IMR-90 (cell line): ENCODE measurements around the gene C6orf141. TPM values are rescaled to one million over a fixed set of nuclear protein-coding genes. Genes with fewer than 3 reads are reported as not detected.
A peak's percentile ranks its signal among the peaks of the same experiment; 100 is the strongest.

ENCODE experiments used
- ATAC-seq: fragments of 200-7000 bp; cut with Tn5 transposase; 2 replicates; pipeline ENCODE4 v1.9.1; 2020; ENCODE audit warnings: low read depth, mild to moderate bottlenecking, moderate library complexity
- Bru-seq: library from RNA; stranded (reverse); fragments of 400-500 nt; gene quantifications from one replicate; lab custom pipeline; 2021; lab: Mats Ljungman, UMichigan
- BruChase-seq, 2 experiments: library from RNA; stranded (reverse); fragments of 400-500 nt; gene quantifications; one replicate each; lab custom pipeline; 2021; lab: Mats Ljungman, UMichigan
- BruUV-seq: library from RNA; stranded (reverse); fragments of 400-500 nt; replicated peaks from 2 replicates; lab custom pipeline; 2021; lab: Mats Ljungman, UMichigan
- CTCF ChIA-PET: fragments of 300-600 bp; formaldehyde crosslinking; extraction: SDS; loops from one replicate; lab custom pipeline; 2021; ENCODE audit warnings: antibody characterized with exemption; lab: Yijun Ruan, JAX
- POLR2A ChIA-PET: fragments of 300-600 bp; sonication (Branson Sonifier 250); formaldehyde crosslinking; loops from one replicate; lab custom pipeline; 2022; ENCODE audit warnings: antibody characterized with exemption; ENCODE audit not compliant: unreplicated experiment; lab: Charles Lee
- DNase-seq: peaks from one replicate; pipeline ENCODE4 v3.0.0; 2013
- H2AFZ ChIP-seq: replicated peaks from 2 replicates; pipeline ENCODE3; 2013; ENCODE audit warnings: low read length, mild to moderate bottlenecking; ENCODE audit not compliant: poor library complexity
- H2AK5ac ChIP-seq: 2 replicates; pipeline ENCODE4 v1.6.1; 2013; ENCODE audit warnings: low read depth, low read length, inconsistent platforms
- H2AK9ac ChIP-seq: replicated peaks from 2 replicates; pipeline ENCODE3; 2013; ENCODE audit warnings: mild to moderate bottlenecking, low read depth, low read length, moderate library complexity; ENCODE audit not compliant: poor library complexity
- H2BK120ac ChIP-seq: 2 replicates; pipeline ENCODE4 v1.6.1; 2013; ENCODE audit warnings: low read depth, low read length, inconsistent platforms
- H2BK15ac ChIP-seq: 3 replicates; pipeline ENCODE4 v1.6.1; 2013; ENCODE audit warnings: low read depth, low read length, inconsistent platforms
- H2BK20ac ChIP-seq: 2 replicates; pipeline ENCODE4 v1.6.1; 2013; ENCODE audit warnings: low read depth, mild to moderate bottlenecking, inconsistent platforms, low read length, moderate library complexity
- H2BK5ac ChIP-seq: 2 replicates; pipeline ENCODE4 v1.6.1; 2013; ENCODE audit warnings: mild to moderate bottlenecking, low read depth, low read length, inconsistent platforms; ENCODE audit not compliant: poor library complexity, severe bottlenecking
- H3K14ac ChIP-seq: replicated peaks from 2 replicates; pipeline ENCODE4 v1.6.1; 2013; ENCODE audit warnings: low read depth, low read length, inconsistent platforms
- H3K18ac ChIP-seq: 2 replicates; pipeline ENCODE4 v1.6.1; 2013; ENCODE audit warnings: low read depth, low read length, control low read depth
- H3K23ac ChIP-seq: 2 replicates; pipeline ENCODE4 v1.6.1; 2013; ENCODE audit warnings: low read depth, low read length, inconsistent platforms
- H3K27ac ChIP-seq: 2 replicates; pipeline ENCODE4 v1.5.1; 2013; ENCODE audit warnings: mild to moderate bottlenecking, control low read depth, low read length; ENCODE audit not compliant: insufficient read depth
- H3K27me3 ChIP-seq: 2 replicates; pipeline ENCODE4 v1.6.1; 2013; ENCODE audit warnings: low read length; ENCODE audit not compliant: control insufficient read depth, insufficient read depth
- H3K36me3 ChIP-seq: 2 replicates; pipeline ENCODE4 v1.6.1; 2013; ENCODE audit warnings: low read length, mixed read lengths; ENCODE audit not compliant: control insufficient read depth, insufficient read depth
- H3K4ac ChIP-seq: 2 replicates; pipeline ENCODE4 v1.6.1; 2013; ENCODE audit warnings: low read depth, low read length, inconsistent platforms
- H3K4me1 ChIP-seq: 2 replicates; pipeline ENCODE4 v1.6.1; 2013; ENCODE audit warnings: low read length, mixed read lengths; ENCODE audit not compliant: control insufficient read depth, insufficient read depth
- H3K4me2 ChIP-seq: 2 replicates; pipeline ENCODE4 v1.6.1; 2013; ENCODE audit warnings: low read depth, mild to moderate bottlenecking, control low read depth, low read length, moderate library complexity
- H3K4me3 ChIP-seq: 2 replicates; pipeline ENCODE4 v1.5.1; 2013; ENCODE audit warnings: low read depth, mild to moderate bottlenecking, control low read depth, low read length, moderate library complexity; ENCODE audit not compliant: insufficient read depth
- H3K56ac ChIP-seq: 2 replicates; pipeline ENCODE4 v1.6.1; 2013; ENCODE audit warnings: low read length, inconsistent platforms; ENCODE audit not compliant: insufficient read depth; ENCODE audit errors: extremely low read depth
- H3K79me1 ChIP-seq, 2 experiments: 2 replicates each; pipeline ENCODE4 v1.6.1; 2013; ENCODE audit warnings: low read length in 2 of 2, inconsistent platforms in 1 of 2, low read depth in 1 of 2
- H3K9ac ChIP-seq: 2 replicates; pipeline ENCODE4 v1.6.1; 2013; ENCODE audit warnings: low read depth, low read length, control low read depth
- H3K9me1 ChIP-seq: 2 replicates; pipeline ENCODE4 v1.6.1; 2013; ENCODE audit warnings: low read length, inconsistent platforms; ENCODE audit not compliant: insufficient read depth
- H3K9me3 ChIP-seq: 2 replicates; pipeline ENCODE4 v1.6.1; 2013; ENCODE audit warnings: low read length; ENCODE audit not compliant: control insufficient read depth, insufficient read depth
- H4K20me1 ChIP-seq: 2 replicates; pipeline ENCODE4 v1.6.1; 2013; ENCODE audit warnings: low read length, inconsistent platforms; ENCODE audit not compliant: insufficient read depth
- H4K5ac ChIP-seq: 2 replicates; pipeline ENCODE4 v1.6.1; 2013; ENCODE audit warnings: mild to moderate bottlenecking, low read depth, low read length, control low read depth
- H4K8ac ChIP-seq, 2 experiments: 2 replicates each; pipeline ENCODE4 v1.6.1; 2013; ENCODE audit warnings: low read depth in 2 of 2, low read length in 2 of 2, control low read depth in 1 of 2, inconsistent platforms in 1 of 2
- H4K91ac ChIP-seq: 2 replicates; pipeline ENCODE4 v1.6.1; 2013; ENCODE audit warnings: low read depth, low read length, inconsistent platforms; ENCODE audit not compliant: insufficient read depth
- CEBPB ChIP-seq: IDR thresholded peaks from 2 replicates; pipeline ENCODE4 v1.6.1; 2012; ENCODE audit warnings: low read depth, low read length, improper control_type of control experiment
- MAZ ChIP-seq: IDR thresholded peaks from 2 replicates; pipeline ENCODE4 v1.6.1; 2012; ENCODE audit warnings: low read depth, mild to moderate bottlenecking, low read length, improper control_type of control experiment, moderate library complexity, borderline replicate concordance
- POLR2A ChIP-seq: IDR thresholded peaks from 2 replicates; pipeline ENCODE4 v1.6.1; 2012; ENCODE audit warnings: mild to moderate bottlenecking, low read depth, low read length
- USF2 ChIP-seq: fragments of 150-350 bp; IDR thresholded peaks from 2 replicates; pipeline ENCODE4 v1.6.1; 2017; ENCODE audit warnings: mild to moderate bottlenecking, antibody characterized with exemption, low read length, low read depth
- WGBS, 2 experiments: methylation state at CpG; one replicate each; pipeline versions ENCODE4 v1.1.5 to v1.1.7; 2013; ENCODE audit warnings: missing lambda C conversion rate in 2 of 2; ENCODE audit not compliant: insufficient read length in 1 of 2; ENCODE audit errors: extremely low coverage in 2 of 2; 5-methylcytosine and 5-hydroxymethylcytosine counted together
- dilution Hi-C: fragments of 300-500 bp; cut with HindIII; formaldehyde crosslinking; loops from one replicate; pipeline ENCODE4 v1.14.3; 2018; ENCODE audit warnings: low sequenced_read_pairs; ENCODE audit not compliant: unreplicated experiment
- in situ Hi-C: fragments of 300-500 bp; cut with MboI; formaldehyde crosslinking; loops from 3 replicates; pipeline ENCODE4 v1.14.3; 2019; ENCODE audit warnings: low sequenced_read_pairs, inconsistent platforms, mixed read lengths
- intact Hi-C: fragments of 100-400 bp; cut with micrococcal nuclease; formaldehyde crosslinking; loops from 2 replicates; pipeline ENCODE4 v1.10.0; 2022
- long read RNA-seq: library from polyadenylated mRNA; unstranded; transcript quantifications from one replicate; pipeline ENCODE4 v2.0.0, GENCODE V29; 2021; ENCODE audit not compliant: unreplicated experiment
- polyA plus RNA-seq, 3 experiments: library from polyadenylated mRNA; depleted of rRNA; stranded (reverse); fragments of >200 nt; gene quantifications; 2 replicates each; pipeline ENCODE4 v1.2.3, GENCODE V29; 2012; ENCODE audit warnings: low replicate concordance in 1 of 3
- total RNA-seq: library from RNA; depleted of rRNA; stranded (reverse); fragments of >200 nt; gene quantifications from 2 replicates; pipeline ENCODE4 v1.2.3, GENCODE V29; 2012; rRNA removed

The C6orf141 gene
- total RNA-seq (not detected in 2 replicates), polyA plus RNA-seq (2012; rRNA removed) (not detected in 2 replicates), Bru-seq, nascent RNA (not detected), BruChase-seq, experiment 1, labeled RNA remaining after a 6-hour chase (percentile 31 among the genes with signal in this experiment), BruChase-seq, experiment 2, labeled RNA remaining after a 2-hour chase (percentile 27 among the genes with signal in this experiment)
- not detected in 2 replicates for polyA plus RNA-seq (2012; cell fraction: cytosol; rRNA removed)
- not detected in 2 replicates for polyA plus RNA-seq (2012; cell fraction: nucleus; rRNA removed; ENCODE audit: low replicate concordance)
- long read RNA-seq = 0 reads

GRCh38 chr6:49550492-49551077, at the start of gene C6orf141:
TSS of gene C6orf141 (plus strand) at chr6:49550668. CDS start at chr6:49550793, 125 bp downstream.
- H3K9ac ChIP-seq = no peak within 1 kb of the TSS

More at GRCh38 chr6:49550492-49551077, at the start of gene C6orf141:
- Histone ChIP-seq H3K4me3 (no peak within 1 kb of the TSS), H3K9me3 (no peaks in the 10 kb centered on the region), H3K79me1 (no peaks in the 10 kb centered on the region), H2AK9ac (no peak within 1 kb of the TSS), H4K20me1 (no peaks in the 10 kb centered on the region), H3K18ac (no peak within 1 kb of the TSS), H3K9me1 (no peaks in the 10 kb centered on the region), H3K27me3 (peaks cover 25% of the 10 kb centered on the region), H3K14ac (no peak within 1 kb of the TSS), H3K23ac (no peak within 1 kb of the TSS), H4K8ac (no peak within 1 kb of the TSS), H4K5ac (no peak within 1 kb of the TSS), H2BK20ac (no peak within 1 kb of the TSS), H3K27ac (no peak within 1 kb of the TSS), H2BK120ac (no peak within 1 kb of the TSS), H4K91ac (no peak within 1 kb of the TSS), H2AFZ (peak within 1 kb of the TSS; percentile 76), H2BK15ac (no peak within 1 kb of the TSS), H3K4me1 (no peaks in the 10 kb centered on the region), H3K36me3 (no peaks in the 10 kb centered on the region), H2BK5ac (no peak within 1 kb of the TSS), H3K4me2 (peak within 1 kb of the TSS; percentile 45; the same call in 1 of the 2 replicates), H3K56ac (no peak within 1 kb of the TSS), H3K4ac (no peak within 1 kb of the TSS), H2AK5ac (no peak within 1 kb of the TSS)
- DNase-seq (no peak), ATAC-seq (peak; percentile 42)
- in situ Hi-C loops (no loop called here), dilution Hi-C loops (no loop called here), intact Hi-C loops (no loop called here)
- CTCF ChIA-PET = interaction anchor here (1.0 kb wide), 1 partner anchor 18 kb away, joined by 3 read pairs; no protein-coding TSS in a partner anchor
- BruUV-seq = no TSS peak
- WGBS, 2 experiments = 3% methylated on average over 14 of the region's 42 CpGs; no CpG with 5 or more reads in 1 of the 2 experiments
- POLR2A ChIA-PET = interaction anchor here (0.6 kb wide), 1 partner anchor 60 kb away, joined by 3 read pairs; no protein-coding TSS in a partner anchor
- TF ChIP-seq MAZ (no peak), USF2 (no peak), CEBPB (no peak), POLR2A (no peak)
